RWPE2 (cell line): Measurements from ENCODE around the gene RARB.

ENCODE experiments used
- ATAC-seq: fragments of 200-7000 bp; cut with Tn5 transposase; 3 replicates; pipeline ENCODE4 v1.9.1; 2021; ENCODE audit warnings: low read depth
- DNase-seq: peaks from one replicate; pipeline ENCODE4 v3.0.0-alpha.2; 2020; ENCODE audit warnings: low spot score
- H3K27ac ChIP-seq: fragments of 450-650 bp; 2 replicates; pipeline ENCODE4 v1.5.1; 2017; ENCODE audit warnings: mild to moderate bottlenecking; ENCODE audit not compliant: poor library complexity, severe bottlenecking
- H3K27me3 ChIP-seq: fragments of 250-450 bp; sonication (Bioruptor Pico); 2 replicates; pipeline ENCODE4 v1.5.1; 2021; ENCODE audit warnings: mild to moderate bottlenecking, moderate library complexity; ENCODE audit not compliant: insufficient read depth, poor library complexity, severe bottlenecking
- H3K36me3 ChIP-seq: fragments of 250-450 bp; sonication (Bioruptor Pico); 2 replicates; pipeline ENCODE4 v1.5.1; 2020; ENCODE audit warnings: low read depth, mild to moderate bottlenecking, moderate library complexity
- H3K4me1 ChIP-seq: fragments of 250-450 bp; sonication (Bioruptor Pico); 2 replicates; pipeline ENCODE4 v1.5.1; 2021; ENCODE audit warnings: mild to moderate bottlenecking, moderate library complexity; ENCODE audit not compliant: insufficient read depth, poor library complexity, severe bottlenecking
- H3K4me3 ChIP-seq: fragments of 250-450 bp; sonication (Bioruptor Pico); 2 replicates; pipeline ENCODE4 v1.5.1; 2021; ENCODE audit warnings: mild to moderate bottlenecking, moderate library complexity; ENCODE audit not compliant: severe bottlenecking
- H3K9me3 ChIP-seq: fragments of 250-450 bp; sonication (Bioruptor Pico); 2 replicates; pipeline ENCODE4 v1.5.1; 2021; ENCODE audit warnings: mild to moderate bottlenecking, moderate library complexity; ENCODE audit not compliant: severe bottlenecking
- CTCF ChIP-seq: fragments of 450-650 bp; IDR thresholded peaks from one replicate; pipeline ENCODE4 v1.5.1; 2017; ENCODE audit warnings: mild to moderate bottlenecking, moderate library complexity; ENCODE audit not compliant: poor library complexity, severe bottlenecking

Gene RARB

DNA sequence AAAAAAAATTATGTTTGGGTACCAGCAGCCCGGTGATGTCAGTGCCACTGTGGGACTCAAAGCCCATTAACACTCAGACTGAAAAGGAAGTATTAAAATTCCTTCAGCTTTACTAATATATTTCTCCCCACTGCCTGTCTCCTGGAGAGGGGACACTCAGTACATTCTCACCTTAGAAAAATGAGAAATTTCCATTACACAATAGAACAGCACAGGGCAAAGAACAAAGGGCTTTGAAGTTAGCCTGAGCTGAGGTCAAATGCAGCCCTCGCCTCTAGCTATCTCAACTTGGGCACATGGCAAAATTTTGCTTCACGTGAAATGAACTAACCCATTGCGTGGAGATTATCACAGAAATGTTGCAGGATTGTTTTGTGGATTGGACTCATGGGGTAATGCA lies 80.8 kb downstream of the RARB start:
- H3K27ac ChIP-seq = peak overlapping the region; percentile 45
- H3K9me3 ChIP-seq = no peaks in the 10 kb centered on the region
- ATAC-seq (peak; percentile 91), DNase-seq (no peak)
- H3K4me3 ChIP-seq = no peak overlapping the region
- no peaks in the 10 kb centered on the region for H3K36me3 ChIP-seq
- H3K27me3 ChIP-seq = no peaks in the 10 kb centered on the region
- TF ChIP-seq CTCF = no peak
- peaks cover 5% of the 10 kb centered on the region for H3K4me1 ChIP-seq

- H3K4me3 ChIP-seq = no peak overlapping the region
- H3K27ac ChIP-seq = no peak overlapping the region
- no peaks in the 10 kb centered on the region for H3K27me3 ChIP-seq
- DNase-seq (no peak), ATAC-seq (no peak)
- no peak for TF ChIP-seq CTCF
- no peaks in the 10 kb centered on the region for H3K36me3 ChIP-seq
- no peaks in the 10 kb centered on the region for H3K9me3 ChIP-seq
- H3K4me1 ChIP-seq = peaks cover 5% of the 10 kb centered on the region
These were observed 82.7 kb downstream of the RARB start for GRCh38 chr3:25510797-25511196.

DNA sequence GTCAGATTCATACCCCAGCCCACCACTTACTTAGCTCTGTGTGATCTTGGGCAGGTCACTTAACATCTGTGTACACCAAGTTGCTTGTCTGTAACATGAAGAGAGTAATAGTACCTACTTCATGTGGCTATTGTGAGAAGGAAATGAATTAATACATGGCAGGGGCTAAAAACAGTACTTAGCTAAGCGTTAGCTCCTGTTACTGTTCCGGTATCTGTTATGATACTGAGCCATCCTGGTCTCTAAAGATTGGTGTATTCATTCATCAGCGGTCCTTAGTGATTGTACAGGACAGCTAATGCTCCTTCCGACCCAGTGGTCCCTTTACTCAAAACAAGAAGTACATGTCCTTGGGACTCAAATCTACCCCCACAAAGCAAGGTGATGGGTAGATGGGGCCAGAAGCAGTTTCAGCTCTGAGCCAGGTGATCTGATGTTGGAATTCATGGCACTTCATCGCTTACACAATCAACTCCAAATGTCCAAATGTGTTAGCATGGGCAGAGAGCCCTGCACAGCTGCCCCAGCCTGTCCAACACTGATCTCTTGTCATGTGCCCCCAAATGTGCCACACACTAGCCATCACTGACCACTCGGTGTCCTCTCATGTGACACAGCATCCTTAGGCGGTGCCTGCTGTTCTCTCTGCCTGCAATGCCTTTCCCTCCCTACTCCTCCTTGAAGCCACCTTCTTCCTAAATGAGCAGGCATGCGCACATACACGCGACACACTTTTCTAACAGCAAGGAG lies 84.1 kb downstream of the RARB start:
- no peaks in the 10 kb centered on the region for H3K36me3 ChIP-seq
- H3K4me3 ChIP-seq = no peak overlapping the region
- no peaks in the 10 kb centered on the region for H3K27me3 ChIP-seq
- DNase-seq (no peak), ATAC-seq (no peak)
- TF ChIP-seq CTCF = no peak
- H3K9me3 ChIP-seq = no peaks in the 10 kb centered on the region
- no peak overlapping the region for H3K27ac ChIP-seq
- H3K4me1 ChIP-seq = peaks cover 5% of the 10 kb centered on the region

DNA sequence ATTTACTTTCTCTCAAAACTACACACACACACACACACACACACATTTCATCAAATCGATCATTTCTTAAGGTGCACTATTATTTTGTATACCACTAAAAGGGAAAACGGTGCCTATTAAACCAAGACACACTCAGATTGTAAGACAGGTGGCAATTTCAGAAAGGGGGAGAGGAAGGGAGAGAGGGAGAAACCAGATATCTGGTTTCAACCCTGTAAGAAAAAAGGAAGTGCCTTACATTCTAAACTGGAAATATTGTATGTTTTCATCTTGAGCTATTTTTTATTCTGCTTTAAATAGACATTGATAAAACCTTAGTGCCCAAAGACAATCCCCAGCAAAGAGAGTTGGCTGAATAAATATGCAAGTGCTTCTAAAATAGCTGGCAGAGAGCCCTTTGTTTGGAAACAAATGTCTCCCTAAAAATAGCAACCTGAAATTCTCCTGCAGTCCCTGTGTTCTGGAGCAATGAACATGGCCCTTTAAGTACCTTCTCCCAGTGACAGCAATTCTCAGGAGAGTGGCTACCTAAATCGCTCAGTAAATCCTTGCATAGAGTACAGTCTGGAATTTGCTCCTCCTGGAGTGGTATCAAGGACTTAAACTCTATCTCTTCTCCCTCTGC lies 85.7 kb downstream of the RARB start:
- Histone ChIP-seq H3K27ac (no peak overlapping the region), H3K9me3 (no peaks in the 10 kb centered on the region), H3K27me3 (no peaks in the 10 kb centered on the region), H3K4me1 (peaks cover 5% of the 10 kb centered on the region), H3K36me3 (no peaks in the 10 kb centered on the region), H3K4me3 (no peak overlapping the region)
- ATAC-seq = no peak
- DNase-seq = no peak
- TF ChIP-seq CTCF = no peak

- Histone ChIP-seq H3K4me1 (no peaks in the 10 kb centered on the region), H3K9me3 (no peaks in the 10 kb centered on the region)
- DNase-seq = no peak
These were observed 87.1 kb downstream of the RARB start for GRCh38 chr3:25515171-25515570.

More at GRCh38 chr3:25515171-25515570, 87.1 kb downstream of the RARB start:
- ATAC-seq = no peak
- Histone ChIP-seq H3K27me3 (no peaks in the 10 kb centered on the region), H3K36me3 (no peaks in the 10 kb centered on the region), H3K4me3 (no peak overlapping the region), H3K27ac (no peak overlapping the region)
- TF ChIP-seq CTCF = no peak
